CD4-positive, alpha-beta T cell (primary cell): Measurements from ENCODE around the gene PAAF1. TPM values are rescaled to one million over a fixed set of nuclear protein-coding genes. Genes with fewer than 3 reads are reported as not detected.

Experiments used
- ATAC-seq: fragments of 200-7000 bp; cut with Tn5 transposase; one replicate; pipeline ENCODE4 v1.10.0; 2022; ENCODE audit warnings: mild to moderate bottlenecking; ENCODE audit not compliant: poor library complexity
- CTCF ChIA-PET: fragments of 350-600 bp; sonication (Branson Sonifier 250); formaldehyde crosslinking; loops from one replicate; lab custom pipeline; 2021; ENCODE audit warnings: antibody characterized with exemption, inconsistent platforms; lab: Charles Lee
- POLR2A ChIA-PET: fragments of 350-600 bp; sonication (Branson Sonifier 250); formaldehyde crosslinking; loops from one replicate; lab custom pipeline; 2021; ENCODE audit warnings: antibody characterized with exemption, inconsistent platforms; lab: Charles Lee
- DNase-seq, 14 experiments: peaks; one replicate each; pipeline ENCODE4 v3.0.0-alpha.2; 2013 to 2020; ENCODE audit warnings: mixed read lengths in 2 of 14
- H3K27ac ChIP-seq, 2 donors: one replicate each; pipeline versions ENCODE4 v1.5.1 to v1.7.0; 2013; ENCODE audit warnings: low read length in 2 of 2, low read depth in 1 of 2, mild to moderate bottlenecking in 1 of 2
- H3K27me3 ChIP-seq, 2 experiments: 1 replicate in 1 of 2; 2 replicates in 1 of 2; pipeline versions ENCODE4 v1.6.1 to v1.7.0; 2013; ENCODE audit warnings: low read length in 2 of 2, control low read depth in 1 of 2, mild to moderate bottlenecking in 1 of 2, moderate library complexity in 1 of 2; ENCODE audit not compliant: insufficient read depth in 2 of 2, control insufficient read depth in 1 of 2
- H3K36me3 ChIP-seq: one replicate; pipeline ENCODE4 v1.6.1; 2013; ENCODE audit warnings: low read length, control low read depth; ENCODE audit not compliant: insufficient read depth
- H3K4me1 ChIP-seq: one replicate; pipeline ENCODE4 v1.6.1; 2013; ENCODE audit warnings: low read length, control low read depth; ENCODE audit not compliant: insufficient read depth
- H3K4me3 ChIP-seq: one replicate; pipeline ENCODE4 v1.5.1; 2013; ENCODE audit warnings: mild to moderate bottlenecking, low read length, moderate library complexity
- H3K9me3 ChIP-seq, 2 experiments: 1 replicate in 1 of 2; 2 replicates in 1 of 2; pipeline versions ENCODE4 v1.6.1 to v1.7.0; 2013; ENCODE audit warnings: low read length in 2 of 2, mild to moderate bottlenecking in 2 of 2, control low read depth in 1 of 2, moderate library complexity in 1 of 2; ENCODE audit not compliant: control insufficient read depth in 1 of 2, insufficient read depth in 1 of 2
- H3K27ac Mint-ChIP-seq: one replicate; pipeline ENCODE4 v1.8.0; 2020; ENCODE audit warnings: mixed read lengths
- H3K27me3 Mint-ChIP-seq: one replicate; pipeline ENCODE4 v1.8.0; 2021; ENCODE audit warnings: mixed read lengths
- H3K36me3 Mint-ChIP-seq: one replicate; pipeline ENCODE4 v1.8.0; 2021; ENCODE audit warnings: low read depth, mixed read lengths
- H3K4me1 Mint-ChIP-seq: one replicate; pipeline ENCODE4 v1.8.0; 2021; ENCODE audit warnings: low read depth, mixed read lengths
- H3K4me3 Mint-ChIP-seq: one replicate; pipeline ENCODE4 v1.8.0; 2020; ENCODE audit warnings: mild to moderate bottlenecking, mixed read lengths
- H3K9me3 Mint-ChIP-seq: one replicate; pipeline ENCODE4 v1.8.0; 2020; ENCODE audit warnings: mixed read lengths
- CTCF ChIP-seq: fragments of 200-600 bp; IDR thresholded peaks from one replicate; pipeline ENCODE4 v1.8.0; 2022; ENCODE audit warnings: antibody characterized with exemption, mild to moderate bottlenecking
- intact Hi-C, 2 experiments: fragments of 100-400 bp; cut with DNase I in 1 of 2; cut with micrococcal nuclease in 1 of 2; formaldehyde crosslinking; loops; one replicate each; pipeline versions ENCODE4 v1.15.1 to v1.9.0; 2023 to 2025; cut with DNase I, micrococcal nuclease
- total RNA-seq, 174 experiments: library from RNA in 2 of 174; stranded (reverse) in 2 of 174; gene quantifications; one replicate each; pipeline ENCODE4 v1.2.3 and lab custom pipeline; 2021 to 2026

PAAF1 gene
- total RNA-seq, 2 experiments from 2014 or later, result 6.2 to 7.6 TPM

GRCh38 chr11:73977856-73978519 is 101.2 kb downstream of the PAAF1 start:
- H3K9me3 Mint-ChIP-seq, result no peaks in the 10 kb centered on the region
- POLR2A ChIA-PET, result interaction anchor here (7.9 to 18.9 kb wide), 4 partner anchors 9 to 37 kb away, joined by 106 to 366 read pairs (median 290); no protein-coding TSS in a partner anchor
- H3K4me1 Mint-ChIP-seq, result peaks cover 90% of the 10 kb centered on the region
- peak overlapping the region; percentile 98 for H3K27ac Mint-ChIP-seq
- DNase-seq (no peak), ATAC-seq (no peak)
- no peaks in the 10 kb centered on the region for H3K27me3 Mint-ChIP-seq
- Histone ChIP-seq H3K27ac (peak overlapping the region; percentile 60 to 96), H3K4me1 (peaks cover 84% of the 10 kb centered on the region), H3K27me3 (no peaks in the 10 kb centered on the region), H3K4me3 (peak overlapping the region; percentile 87), H3K36me3 (peaks cover 78% of the 10 kb centered on the region), H3K9me3 (no peaks in the 10 kb centered on the region)
- H3K36me3 Mint-ChIP-seq, result peaks cover 98% of the 10 kb centered on the region
- no peak for TF ChIP-seq CTCF
- H3K4me3 Mint-ChIP-seq, result peak overlapping the region; percentile 90
- intact Hi-C loops, result no loop called here
- CTCF ChIA-PET, result interaction anchor here (1.5 kb wide), 1 partner anchor 14 kb away, joined by 5 read pairs; no protein-coding TSS in a partner anchor

GRCh38 chr11:73978576-73979086 is 101.8 kb downstream of the PAAF1 start:
- Mint-ChIP-seq H3K4me3 (peak overlapping the region; percentile 90), H3K9me3 (no peaks in the 10 kb centered on the region), H3K36me3 (peaks cover 96% of the 10 kb centered on the region), H3K4me1 (peaks cover 90% of the 10 kb centered on the region), H3K27ac (peak overlapping the region; percentile 98), H3K27me3 (no peaks in the 10 kb centered on the region)
- Histone ChIP-seq H3K9me3 (no peaks in the 10 kb centered on the region), H3K4me1 (peaks cover 82% of the 10 kb centered on the region), H3K4me3 (peak overlapping the region; percentile 87), H3K36me3 (peaks cover 78% of the 10 kb centered on the region), H3K27ac (peak overlapping the region; percentile 60 to 96), H3K27me3 (no peaks in the 10 kb centered on the region)
- intact Hi-C loops, result no loop called here
- ChIA-PET CTCF (interaction anchor here (1.5 to 4.2 kb wide), 2 partner anchors 14 to 26 kb away, joined by 5 to 26 read pairs; no protein-coding TSS in a partner anchor), POLR2A (interaction anchor here (7.9 to 18.9 kb wide), 4 partner anchors 9 to 37 kb away, joined by 106 to 366 read pairs (median 290); no protein-coding TSS in a partner anchor)
- DNase-seq (no peak), ATAC-seq (no peak)
- TF ChIP-seq CTCF, result no peak

- intact Hi-C loops, result loop anchor here (1.0 to 5.0 kb wide), 4 partner anchors 15 to 192 kb away; partner anchors contain the start of genes C2CD3 (in 1 of the 2) and PPME1 (in 1 of the 2)
- Mint-ChIP-seq H3K4me3 (peak overlapping the region; percentile 100), H3K27ac (peak overlapping the region; percentile 98), H3K9me3 (no peaks in the 10 kb centered on the region), H3K4me1 (peaks cover 85% of the 10 kb centered on the region), H3K27me3 (no peaks in the 10 kb centered on the region), H3K36me3 (peaks cover 80% of the 10 kb centered on the region)
- Histone ChIP-seq H3K4me1 (peaks cover 78% of the 10 kb centered on the region), H3K9me3 (no peaks in the 10 kb centered on the region), H3K27ac (peak overlapping the region; percentile 72 to 96), H3K27me3 (no peaks in the 10 kb centered on the region), H3K4me3 (peak overlapping the region; percentile 87), H3K36me3 (peaks cover 66% of the 10 kb centered on the region)
- CTCF ChIA-PET, result interaction anchor here (0.9 to 4.2 kb wide), 8 partner anchors 10 to 35 kb away, joined by 3 to 26 read pairs (median 8); partner anchors contain the start of gene UCP3
- ATAC-seq (peak; percentile 66), DNase-seq (peak; percentile 70 to 96 (median 81))
- no peak for TF ChIP-seq CTCF
- POLR2A ChIA-PET, result interaction anchor here (0.7 to 18.9 kb wide), 15 partner anchors 11 to 513 kb away, joined by 3 to 366 read pairs (median 5); partner anchors contain the start of genes C2CD3, LIPT2, PPME1 and RAB6A
Observed at GRCh38 chr11:73980001-73980961, 103.5 kb downstream of the PAAF1 start.
